Measurements from ENCODE around the gene CAMTA1.

Gene CAMTA1

DNA sequence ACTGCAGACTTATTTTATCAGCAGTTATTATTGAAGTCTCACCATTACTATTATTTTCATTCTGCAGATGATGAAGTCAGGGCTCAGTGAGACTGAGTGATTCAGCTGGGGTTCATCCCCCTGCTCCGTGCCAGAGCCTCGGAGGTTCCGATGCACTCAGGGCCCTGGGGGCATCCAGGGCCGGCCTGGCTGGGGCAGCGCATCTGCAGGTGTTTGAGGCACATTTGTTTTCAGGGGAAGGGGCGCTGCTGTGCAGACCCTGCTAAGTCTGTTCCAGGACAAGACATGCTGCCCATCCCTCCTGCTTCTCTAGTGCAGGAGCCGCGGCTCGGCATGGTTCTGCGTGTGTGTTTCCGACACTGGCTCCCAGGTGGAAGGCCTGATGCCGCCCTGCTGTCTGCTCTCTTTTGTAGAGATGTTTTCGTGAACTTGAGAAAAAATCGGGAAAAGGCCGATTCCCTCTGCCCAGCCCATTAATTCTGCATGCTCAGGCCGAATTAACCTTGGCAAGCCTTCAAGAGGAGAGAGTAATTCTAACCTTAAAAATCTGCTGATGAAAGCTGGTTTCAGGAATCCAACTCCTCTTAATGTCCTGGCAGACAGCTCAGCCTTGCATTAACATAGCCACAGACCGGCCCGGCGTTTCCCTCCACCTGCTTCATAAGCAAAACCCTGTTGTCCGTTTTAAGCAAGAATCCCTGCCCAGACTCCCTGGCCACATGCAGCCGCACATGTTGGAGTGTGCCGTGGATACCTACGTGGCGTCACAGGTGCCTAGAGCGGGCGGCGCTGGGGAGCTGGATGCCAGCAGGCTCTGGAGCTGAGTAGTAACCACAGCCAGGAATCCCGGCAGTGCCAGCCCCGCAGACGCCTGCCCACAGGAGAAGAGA lies 669.9 kb downstream of the CAMTA1 start:
- DNase-seq (ENCODE audit: low read depth), result no peak
- TF ChIP-seq, protein P1, sequence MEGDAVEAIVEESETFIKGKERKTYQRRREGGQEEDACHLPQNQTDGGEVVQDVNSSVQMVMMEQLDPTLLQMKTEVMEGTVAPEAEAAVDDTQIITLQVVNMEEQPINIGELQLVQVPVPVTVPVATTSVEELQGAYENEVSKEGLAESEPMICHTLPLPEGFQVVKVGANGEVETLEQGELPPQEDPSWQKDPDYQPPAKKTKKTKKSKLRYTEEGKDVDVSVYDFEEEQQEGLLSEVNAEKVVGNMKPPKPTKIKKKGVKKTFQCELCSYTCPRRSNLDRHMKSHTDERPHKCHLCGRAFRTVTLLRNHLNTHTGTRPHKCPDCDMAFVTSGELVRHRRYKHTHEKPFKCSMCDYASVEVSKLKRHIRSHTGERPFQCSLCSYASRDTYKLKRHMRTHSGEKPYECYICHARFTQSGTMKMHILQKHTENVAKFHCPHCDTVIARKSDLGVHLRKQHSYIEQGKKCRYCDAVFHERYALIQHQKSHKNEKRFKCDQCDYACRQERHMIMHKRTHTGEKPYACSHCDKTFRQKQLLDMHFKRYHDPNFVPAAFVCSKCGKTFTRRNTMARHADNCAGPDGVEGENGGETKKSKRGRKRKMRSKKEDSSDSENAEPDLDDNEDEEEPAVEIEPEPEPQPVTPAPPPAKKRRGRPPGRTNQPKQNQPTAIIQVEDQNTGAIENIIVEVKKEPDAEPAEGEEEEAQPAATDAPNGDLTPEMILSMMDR (IDR thresholded peaks at IDR 0.05; ENCODE audit: low read depth, low read length, missing control alignments), result no peak

DNA sequence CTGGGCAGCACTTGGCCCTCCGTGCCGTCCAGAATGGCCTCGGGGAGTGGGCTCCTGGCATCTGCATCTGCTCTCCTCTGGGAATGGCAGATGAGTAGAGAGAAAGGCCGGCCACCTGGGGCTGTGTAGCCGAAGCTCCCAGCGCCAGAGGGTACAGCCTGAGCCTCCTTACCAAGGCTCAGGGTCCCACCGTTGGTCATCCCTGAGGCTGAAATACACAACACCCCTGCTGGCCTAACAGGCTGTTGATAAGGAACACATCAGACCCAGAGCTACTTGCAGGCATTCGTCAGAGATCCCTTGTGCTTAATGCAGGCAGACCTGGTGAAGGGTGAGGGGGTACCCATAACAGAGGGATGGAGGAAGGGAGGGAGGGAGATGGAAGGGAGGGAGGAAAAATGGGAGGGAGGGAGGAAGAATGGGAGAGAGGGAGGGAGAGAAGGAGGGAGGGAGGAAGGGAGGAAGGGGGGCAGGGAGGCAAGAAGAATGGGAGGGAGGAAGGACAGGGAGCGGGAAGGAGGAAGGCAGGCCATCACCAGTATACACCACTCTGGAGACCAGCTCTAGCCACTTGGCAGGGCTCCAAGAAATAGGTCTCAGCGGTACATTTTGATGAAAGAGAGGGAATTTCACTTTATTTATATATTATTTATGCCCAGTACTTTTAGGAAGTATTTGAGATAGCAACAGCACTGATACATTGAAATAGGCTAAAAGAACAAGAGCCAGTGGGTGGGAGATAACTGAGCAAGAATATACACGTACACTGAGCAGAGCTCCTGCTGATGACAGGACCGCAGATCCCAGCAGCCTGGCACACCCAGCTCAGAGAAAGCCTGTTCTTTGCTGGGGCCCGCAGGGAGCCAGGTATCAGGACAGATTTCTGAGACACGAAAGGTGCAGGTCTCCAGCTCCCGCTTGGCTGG lies 670.8 kb downstream of the CAMTA1 start:
- DNase-seq (ENCODE audit: low read depth), result no peak
- TF ChIP-seq, protein P1 (IDR thresholded peaks at IDR 0.05; ENCODE audit: low read depth, low read length, missing control alignments), result no peak
- no peak overlapping the region for H3K4me3 ChIP-seq (ENCODE audit: low read depth, low read length)

More for the DNA sequence above, 669.9 kb downstream of the CAMTA1 start:
- no peak overlapping the region for H3K4me3 ChIP-seq (ENCODE audit: low read depth, low read length)

DNA sequence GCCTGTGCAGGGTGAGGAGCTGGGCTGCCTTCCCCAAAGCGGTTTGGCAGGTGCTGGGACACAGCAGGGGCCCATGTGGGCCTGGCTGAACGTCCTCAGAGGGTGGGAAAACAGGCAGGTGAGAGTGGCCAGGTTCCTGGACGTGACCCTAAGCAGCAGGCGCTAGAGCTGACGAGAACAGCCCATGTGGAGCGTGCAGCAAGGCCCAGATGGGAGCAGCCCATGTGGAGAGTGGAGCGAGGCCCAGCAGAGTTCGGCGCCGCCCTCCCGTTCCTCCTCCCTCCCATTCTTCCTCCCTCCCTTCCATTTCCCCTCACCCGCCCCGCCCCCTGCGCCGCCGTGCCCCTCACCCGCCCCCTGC lies 671.4 kb downstream of the CAMTA1 start:
- DNase-seq (ENCODE audit: low read depth), result no peak
- TF ChIP-seq, protein P1 (IDR thresholded peaks at IDR 0.05; ENCODE audit: low read depth, low read length, missing control alignments), result no peak
- no peak overlapping the region for H3K4me3 ChIP-seq (ENCODE audit: low read depth, low read length)

DNA sequence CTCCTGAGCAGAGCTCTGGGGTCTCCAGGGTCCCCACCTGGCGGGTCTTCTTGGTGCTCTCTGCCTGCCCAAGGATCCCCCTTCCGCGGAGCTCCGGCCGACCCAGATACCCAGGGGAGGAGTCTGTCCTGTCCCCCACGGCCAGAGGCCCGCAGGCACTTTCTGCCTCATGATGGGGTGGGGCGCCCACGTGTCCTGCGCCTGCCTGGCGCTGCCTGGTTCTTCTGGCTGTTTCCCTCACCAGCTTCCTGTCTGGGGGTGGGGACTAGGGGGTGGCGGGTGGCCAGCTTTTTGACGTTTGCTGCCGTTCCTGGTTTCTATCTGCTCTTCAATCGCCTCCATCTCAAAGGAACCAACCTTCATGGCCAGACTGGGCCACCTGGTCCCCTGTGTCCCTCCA lies 672.6 kb downstream of the CAMTA1 start:
- DNase-seq (ENCODE audit: low read depth), result no peak
- no peak overlapping the region for H3K4me3 ChIP-seq (ENCODE audit: low read depth, low read length)
- TF ChIP-seq, protein P1 (IDR thresholded peaks at IDR 0.05; ENCODE audit: low read depth, low read length, missing control alignments), result no peak

DNA sequence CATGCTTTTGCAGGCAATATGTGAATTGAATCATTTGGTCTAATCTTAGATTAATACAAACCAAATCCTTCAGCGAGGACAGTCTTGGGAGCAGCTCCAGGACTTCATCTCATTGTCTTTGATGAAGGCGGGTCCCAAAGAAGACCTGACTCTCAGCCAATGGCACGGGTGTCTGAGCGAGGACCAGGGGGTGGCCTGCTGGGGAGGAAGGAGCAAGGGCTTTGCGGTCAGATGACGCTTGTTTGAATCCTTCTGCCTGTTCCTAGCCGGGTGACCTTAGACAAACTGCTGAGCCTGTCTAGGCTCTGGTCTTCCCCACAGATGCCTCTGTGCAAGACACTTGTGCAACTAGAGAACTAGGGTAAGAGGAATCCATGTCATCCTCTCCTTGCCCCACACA lies 673.7 kb downstream of the CAMTA1 start:
- no peak overlapping the region for H3K4me3 ChIP-seq (ENCODE audit: low read depth, low read length)
- no peak for DNase-seq (ENCODE audit: low read depth)
- TF ChIP-seq, protein P1 (IDR thresholded peaks at IDR 0.05; ENCODE audit: low read depth, low read length, missing control alignments), result no peak

DNA sequence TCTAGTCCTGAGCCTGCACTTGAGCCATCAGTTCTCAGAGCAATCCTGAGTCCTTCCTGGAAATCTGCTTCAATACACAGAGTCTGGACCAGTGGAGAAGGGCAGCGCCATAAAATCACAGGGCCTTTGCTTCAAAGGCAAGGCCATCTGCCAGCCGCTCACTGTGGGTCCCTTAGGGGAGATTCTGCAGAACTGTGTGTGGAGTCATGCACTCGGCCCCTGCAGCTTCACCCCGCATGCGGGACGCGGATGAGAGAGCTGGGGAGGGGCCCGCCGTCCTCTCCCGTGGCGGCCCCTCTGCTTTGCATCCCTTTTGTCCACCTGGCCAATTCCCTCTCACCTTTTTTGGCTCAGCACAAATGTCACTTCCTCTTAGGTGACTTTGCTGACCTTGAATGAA lies 674.7 kb downstream of the CAMTA1 start:
- H3K4me3 ChIP-seq (ENCODE audit: low read depth, low read length), result no peak overlapping the region
- TF ChIP-seq, protein P1 (IDR thresholded peaks at IDR 0.05; ENCODE audit: low read depth, low read length, missing control alignments), result no peak

More for the DNA sequence above, 674.7 kb downstream of the CAMTA1 start:
- DNase-seq (ENCODE audit: low read depth), result no peak

All from GM12864 (cell line).